HepG2 (cell line): ENCODE measurements around the gene ANAPC16. TPM values are rescaled to one million over a fixed set of nuclear protein-coding genes. Genes with fewer than 3 reads are reported as not detected.

Source experiments
- ARNT ChIP-seq: fragments of 450-650 bp; IDR thresholded peaks from 2 replicates; pipeline ENCODE4 v1.6.1; 2017
- ATF7-NPFF ChIP-seq: sonication (generic); formaldehyde crosslinking; IDR thresholded peaks from 2 replicates; pipeline ENCODE4 v1.8.1; 2023; ENCODE audit warnings: mild to moderate bottlenecking, low read depth, missing genetic modification reagents, moderate library complexity
- FLYWCH1 ChIP-seq: sonication (generic); formaldehyde crosslinking; IDR thresholded peaks from 2 replicates; pipeline ENCODE4 v1.8.1; 2023; ENCODE audit warnings: mild to moderate bottlenecking, missing genetic modification reagents
- GABPA ChIP-seq, 2 experiments: IDR thresholded peaks; 2 replicates each; pipeline ENCODE4 v1.6.1; 2011 to 2016; ENCODE audit warnings: low read depth in 2 of 2, low read length in 1 of 2, missing biosample characterization in 1 of 2, missing genetic modification characterization in 1 of 2
- KDM3A ChIP-seq: IDR thresholded peaks from 2 replicates; pipeline ENCODE4 v1.6.1; 2018; ENCODE audit warnings: low read depth, missing compliant biosample characterization
- MED13 ChIP-seq: sonication (generic); formaldehyde crosslinking; IDR thresholded peaks from 2 replicates; pipeline ENCODE4 v1.5.0; 2020; ENCODE audit warnings: missing genetic modification reagents
- MEIS2 ChIP-seq: sonication (generic); formaldehyde crosslinking; IDR thresholded peaks from 2 replicates; pipeline ENCODE4 v1.9.0; 2021; ENCODE audit warnings: mild to moderate bottlenecking, missing genetic modification reagents
- MIER3 ChIP-seq: IDR thresholded peaks from 2 replicates; pipeline ENCODE4 v1.6.1; 2016; ENCODE audit warnings: missing compliant biosample characterization, borderline replicate concordance
- MTA3 ChIP-seq: sonication (generic); formaldehyde crosslinking; IDR thresholded peaks from 2 replicates; pipeline ENCODE4 v1.4.0; 2020; ENCODE audit warnings: missing genetic modification reagents
- MYNN ChIP-seq: sonication (generic); formaldehyde crosslinking; IDR thresholded peaks from 2 replicates; pipeline ENCODE4 v1.4.0; 2020; ENCODE audit warnings: mild to moderate bottlenecking, low read depth, missing genetic modification reagents
- NFKB2 ChIP-seq: sonication (generic); formaldehyde crosslinking; IDR thresholded peaks from 2 replicates; pipeline ENCODE4 v1.4.0; 2020; ENCODE audit warnings: missing genetic modification reagents, borderline replicate concordance
- NPAS2 ChIP-seq: sonication (generic); formaldehyde crosslinking; IDR thresholded peaks from 2 replicates; pipeline ENCODE4 v1.8.0; 2022; ENCODE audit warnings: mild to moderate bottlenecking, missing genetic modification reagents, borderline replicate concordance
- PCBP2 ChIP-seq: fragments of 200-400 bp; formaldehyde crosslinking; optimal IDR thresholded peaks from 2 replicates; pipeline ENCODE3; 2018; ENCODE audit warnings: low read length, low read depth; ENCODE audit not compliant: poor library complexity, severe bottlenecking
- RXRA ChIP-seq: sonication (generic); formaldehyde crosslinking; IDR thresholded peaks from 2 replicates; pipeline ENCODE4 v1.5.1; 2020; ENCODE audit warnings: missing genetic modification reagents
- SP1 ChIP-seq, 2 experiments: fragments of 450-650 bp in 1 of 2; sonication (generic) in 1 of 2; formaldehyde crosslinking in 1 of 2; IDR thresholded peaks; 2 replicates each; pipeline versions ENCODE4 v1.4.0 to v1.6.1; 2016 to 2020; ENCODE audit warnings: missing genetic modification reagents in 1 of 2
- UBTF ChIP-seq: sonication (generic); formaldehyde crosslinking; IDR thresholded peaks from 2 replicates; pipeline ENCODE4 v1.4.0; 2020; ENCODE audit warnings: mild to moderate bottlenecking, missing genetic modification reagents
- WIZ ChIP-seq: sonication (generic); formaldehyde crosslinking; IDR thresholded peaks from 2 replicates; pipeline ENCODE4 v1.5.1; 2020; ENCODE audit warnings: mild to moderate bottlenecking, missing genetic modification reagents
- ZNF326 ChIP-seq: sonication (generic); formaldehyde crosslinking; IDR thresholded peaks from 2 replicates; pipeline ENCODE4 v1.4.0; 2020; ENCODE audit warnings: missing genetic modification reagents, borderline replicate concordance
- ZNF432 ChIP-seq: sonication (generic); formaldehyde crosslinking; IDR thresholded peaks from 2 replicates; pipeline ENCODE4 v1.5.0; 2020; ENCODE audit warnings: missing genetic modification reagents, mild to moderate bottlenecking, borderline replicate concordance
- ZNF546 ChIP-seq: sonication (generic); formaldehyde crosslinking; conservative IDR thresholded peaks from 2 replicates; pipeline ENCODE4 v1.8.1; 2023; ENCODE audit warnings: mild to moderate bottlenecking, missing genetic modification reagents
- ZNF552 ChIP-seq: sonication (generic); formaldehyde crosslinking; IDR thresholded peaks from 2 replicates; pipeline ENCODE4 v1.9.0; 2022; ENCODE audit warnings: missing genetic modification reagents, mild to moderate bottlenecking, borderline replicate concordance
- ZNF580 ChIP-seq: IDR thresholded peaks from 2 replicates; pipeline ENCODE4 v1.6.1; 2016; ENCODE audit warnings: low read depth, borderline replicate concordance
- ZNF616 ChIP-seq: sonication (generic); formaldehyde crosslinking; IDR thresholded peaks from 2 replicates; pipeline ENCODE4 v1.5.0; 2020; ENCODE audit warnings: low read depth, mild to moderate bottlenecking, missing genetic modification reagents
- polyA plus RNA-seq, 8 experiments: library from polyadenylated mRNA; depleted of rRNA in 3 of 8; stranded (reverse) in 7 of 8; unstranded in 1 of 8; fragments of >200 nt; fragmentation: Illumina TruSeq in 4 of 8; extraction: Trizol in 4 of 8; gene quantifications; 2 replicates each; pipeline versions ENCODE4 v1.2.1 to v1.2.3, GENCODE V29; 2011 to 2016; ENCODE audit warnings: low read depth in 4 of 8, missing spikeins in 1 of 8, mixed read lengths in 1 of 8; ENCODE audit not compliant: insufficient read depth in 1 of 8
- total RNA-seq, 5 experiments: library from RNA; depleted of rRNA; stranded (reverse); fragments of >200 nt; fragmentation: Illumina TruSeq; extraction: Trizol; gene quantifications; 2 replicates each; pipeline ENCODE4 v1.2.3, GENCODE V29; 2016; ENCODE audit warnings: low read depth in 1 of 5
- TF ChIP-seq, protein P1 (sequence below): sonication (generic); formaldehyde crosslinking; IDR thresholded peaks from 2 replicates; pipeline ENCODE4 v1.4.0; 2020; ENCODE audit warnings: missing genetic modification reagents
- TF ChIP-seq, protein P2 (sequence below): IDR thresholded peaks from 2 replicates; pipeline ENCODE4 v1.6.1; 2016; ENCODE audit warnings: low read depth

ANAPC16 gene
- total and polyA plus RNA-seq, 2 of the 13 experiments (the other 11 are each of a cell fraction or from before 2014, with no cell fraction given): 74.8 to 89.4 TPM

- TF ChIP-seq MED13 (CRISPR knock-in tag) (0 out of 2 replicates have a peak, but pooled peaks have one; percentile 35), ZNF580 (CRISPR knock-in tag) (peak; percentile 79; the same call in 1 of the 2 replicates), MTA3 (no peak), ZNF326 (CRISPR knock-in tag) (no peak), GABPA (IDR thresholded peaks at IDR 0.05; ENCODE audit: low read depth, low read length) (no peak), GABPA (CRISPR knock-in tag; IDR thresholded peaks at IDR 0.05; ENCODE audit: low read depth) (no peak; the same call in 1 of the 2 replicates), ATF7-NPFF (no peak), NPAS2 (CRISPR knock-in tag) (no peak), KDM3A (CRISPR knock-in tag) (peak; percentile 51; the same call in 1 of the 2 replicates), PCBP2 (no peak), NFKB2 (CRISPR knock-in tag) (peak; percentile 58; the same call in 1 of the 2 replicates), WIZ (no peak), ZNF552 (CRISPR knock-in tag) (no peak), MYNN (CRISPR knock-in tag) (0 out of 2 replicates have a peak, but pooled peaks have one; percentile 35), RXRA (peak; percentile 49; the same call in 1 of the 2 replicates), UBTF (CRISPR knock-in tag) (peak; percentile 50), FLYWCH1 (CRISPR knock-in tag) (no peak), ZNF432 (no peak), SP1 (IDR thresholded peaks at IDR 0.05) (no peak), SP1 (CRISPR knock-in tag; IDR thresholded peaks at IDR 0.05) (0 out of 2 replicates have a peak, but pooled peaks have one; percentile 20), ARNT (no peak), ZNF546 (no peak), MIER3 (peak; percentile 14; the same call in 1 of the 2 replicates), MEIS2 (0 out of 2 replicates have a peak, but pooled peaks have one; percentile 4), ZNF616 (CRISPR knock-in tag) (no peak)
- TF ChIP-seq, protein P1, sequence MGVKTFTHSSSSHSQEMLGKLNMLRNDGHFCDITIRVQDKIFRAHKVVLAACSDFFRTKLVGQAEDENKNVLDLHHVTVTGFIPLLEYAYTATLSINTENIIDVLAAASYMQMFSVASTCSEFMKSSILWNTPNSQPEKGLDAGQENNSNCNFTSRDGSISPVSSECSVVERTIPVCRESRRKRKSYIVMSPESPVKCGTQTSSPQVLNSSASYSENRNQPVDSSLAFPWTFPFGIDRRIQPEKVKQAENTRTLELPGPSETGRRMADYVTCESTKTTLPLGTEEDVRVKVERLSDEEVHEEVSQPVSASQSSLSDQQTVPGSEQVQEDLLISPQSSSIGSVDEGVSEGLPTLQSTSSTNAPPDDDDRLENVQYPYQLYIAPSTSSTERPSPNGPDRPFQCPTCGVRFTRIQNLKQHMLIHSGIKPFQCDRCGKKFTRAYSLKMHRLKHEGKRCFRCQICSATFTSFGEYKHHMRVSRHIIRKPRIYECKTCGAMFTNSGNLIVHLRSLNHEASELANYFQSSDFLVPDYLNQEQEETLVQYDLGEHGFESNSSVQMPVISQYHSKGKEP: no peak
- TF ChIP-seq, protein P2, sequence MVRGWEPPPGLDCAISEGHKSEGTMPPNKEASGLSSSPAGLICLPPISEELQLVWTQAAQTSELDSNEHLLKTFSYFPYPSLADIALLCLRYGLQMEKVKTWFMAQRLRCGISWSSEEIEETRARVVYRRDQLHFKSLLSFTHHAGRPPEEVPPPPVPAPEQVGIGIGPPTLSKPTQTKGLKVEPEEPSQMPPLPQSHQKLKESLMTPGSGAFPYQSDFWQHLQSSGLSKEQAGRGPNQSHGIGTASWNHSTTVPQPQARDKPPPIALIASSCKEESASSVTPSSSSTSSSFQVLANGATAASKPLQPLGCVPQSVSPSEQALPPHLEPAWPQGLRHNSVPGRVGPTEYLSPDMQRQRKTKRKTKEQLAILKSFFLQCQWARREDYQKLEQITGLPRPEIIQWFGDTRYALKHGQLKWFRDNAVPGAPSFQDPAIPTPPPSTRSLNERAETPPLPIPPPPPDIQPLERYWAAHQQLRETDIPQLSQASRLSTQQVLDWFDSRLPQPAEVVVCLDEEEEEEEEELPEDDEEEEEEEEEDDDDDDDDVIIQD: no peak
These were observed 39.2 kb downstream of the ANAPC16 start (continued) for GRCh38 chr10:72254813-72255568.
